SKM-1 treated with dmso at 0.1 percent for 144 hours (cell line): Measurements from ENCODE around the gene DYNC1H1.

Experiments
- DNase-seq: peaks from one replicate; lab custom pipeline; 2025; ENCODE audit not compliant: unreplicated experiment; lab: John Stamatoyannopoulos, UW

DYNC1H1 gene

DNA sequence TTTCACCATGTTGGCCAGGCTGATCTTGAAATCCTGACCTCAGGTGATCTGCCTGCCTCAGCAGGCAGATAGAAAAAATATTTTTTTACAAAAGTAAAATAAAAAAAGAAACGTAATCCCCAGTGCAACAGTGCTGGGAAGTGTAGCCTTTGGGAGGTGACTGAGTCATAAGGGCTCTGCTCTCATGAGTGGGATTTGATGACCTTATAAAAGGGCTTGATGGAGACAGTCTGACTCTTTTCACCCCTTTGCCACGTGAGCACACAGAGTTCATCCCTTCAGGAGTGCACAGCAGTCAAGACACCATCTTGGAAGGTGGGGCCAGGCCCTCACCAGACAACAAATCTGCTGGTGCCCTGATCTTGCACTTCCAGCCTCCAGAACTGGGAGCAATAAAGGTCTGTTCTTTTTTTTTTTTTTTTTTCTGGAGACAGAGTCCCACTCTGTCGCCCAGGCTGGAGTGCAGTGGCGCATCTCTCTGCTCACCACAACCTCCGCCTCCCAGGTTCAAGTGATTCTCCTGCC, 24.7 kb upstream of the DYNC1H1 start:
- no peak for DNase-seq

DNA sequence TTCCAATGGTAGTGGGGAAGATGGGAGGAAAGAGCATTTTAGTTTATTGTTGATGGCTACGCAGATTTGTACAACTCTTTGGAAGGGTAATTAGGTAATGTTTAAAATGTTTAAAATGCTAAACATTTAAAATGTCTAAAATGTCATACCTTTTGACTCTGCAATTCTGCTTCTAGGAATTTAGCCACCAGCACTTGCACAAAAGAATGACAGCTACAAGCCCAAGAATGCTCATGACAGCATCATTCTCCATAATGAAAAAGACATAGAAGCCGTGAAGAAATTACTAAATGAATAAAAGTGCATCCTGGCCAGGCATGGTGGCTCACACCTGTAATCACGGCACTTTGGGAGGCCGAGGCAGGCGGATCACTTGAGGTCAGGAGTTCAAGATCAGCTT, 19.9 kb upstream of the DYNC1H1 start:
- DNase-seq, result no peak

GRCh38 chr14:101945171-101945570, 19.2 kb upstream of the DYNC1H1 start:
- no peak for DNase-seq

GRCh38 chr14:101947577-101947903, 16.8 kb upstream of the DYNC1H1 start:
- DNase-seq, result no peak

DNA sequence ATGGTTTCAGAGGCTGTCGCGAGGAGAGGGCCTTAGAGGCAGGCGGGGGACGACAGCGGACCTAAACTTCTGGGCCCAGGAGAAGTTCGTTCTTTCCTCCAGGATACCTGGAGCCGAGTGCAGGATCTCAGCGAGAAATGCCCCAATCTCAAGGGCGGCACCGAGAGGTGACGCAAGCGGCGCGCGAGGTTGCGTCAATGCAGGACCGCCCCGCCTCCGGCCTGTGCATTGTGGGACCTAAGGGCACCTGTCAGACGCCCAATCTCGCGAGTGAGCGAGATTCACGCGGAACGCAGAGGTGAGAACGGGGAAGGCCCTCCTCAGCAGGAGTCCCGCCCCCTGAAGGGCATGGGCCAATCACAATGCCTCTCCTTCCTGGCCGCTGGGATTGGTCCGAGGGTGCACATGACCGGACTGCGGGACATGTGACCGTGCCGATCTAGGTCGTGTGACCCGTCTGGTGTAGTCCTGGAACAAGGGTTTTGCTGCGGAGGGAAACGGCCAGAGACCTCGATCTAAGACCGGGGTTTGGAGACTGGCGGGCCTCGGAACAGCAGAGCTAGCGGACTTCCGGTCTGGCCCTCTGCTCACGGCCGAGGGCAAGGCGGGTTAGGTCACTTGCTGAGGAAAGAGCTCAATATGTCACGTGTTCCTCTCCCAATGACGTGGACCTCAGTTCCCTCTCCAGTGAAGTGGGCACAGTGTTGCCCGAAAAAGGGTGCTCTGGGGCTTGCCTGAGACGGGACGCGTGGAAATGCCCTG, 16.3 kb upstream of the DYNC1H1 start:
- peak; percentile 90 for DNase-seq

GRCh38 chr14:101948666-101949216, 15.6 kb upstream of the DYNC1H1 start:
- DNase-seq, result no peak

DNA sequence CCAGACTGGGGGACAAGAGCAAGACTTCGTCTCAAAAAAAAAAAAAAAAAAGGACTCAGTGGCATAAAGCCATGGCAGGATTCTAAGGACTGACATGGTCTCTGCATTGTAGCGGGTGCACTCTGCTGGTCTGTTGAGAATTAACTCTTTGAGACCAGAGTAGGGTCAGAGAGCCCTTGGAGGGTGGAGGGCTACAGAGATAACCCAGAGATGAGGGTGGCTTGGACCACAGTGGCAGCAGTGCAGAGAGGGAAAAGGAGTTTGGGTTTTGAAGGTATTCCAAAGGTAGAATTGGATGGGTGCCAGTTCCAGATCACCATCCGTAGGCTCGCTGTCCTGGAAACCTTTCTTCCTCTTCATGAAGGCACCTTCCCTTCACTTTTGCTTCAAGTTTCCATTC, 14.3 kb upstream of the DYNC1H1 start:
- DNase-seq, result no peak

DNA sequence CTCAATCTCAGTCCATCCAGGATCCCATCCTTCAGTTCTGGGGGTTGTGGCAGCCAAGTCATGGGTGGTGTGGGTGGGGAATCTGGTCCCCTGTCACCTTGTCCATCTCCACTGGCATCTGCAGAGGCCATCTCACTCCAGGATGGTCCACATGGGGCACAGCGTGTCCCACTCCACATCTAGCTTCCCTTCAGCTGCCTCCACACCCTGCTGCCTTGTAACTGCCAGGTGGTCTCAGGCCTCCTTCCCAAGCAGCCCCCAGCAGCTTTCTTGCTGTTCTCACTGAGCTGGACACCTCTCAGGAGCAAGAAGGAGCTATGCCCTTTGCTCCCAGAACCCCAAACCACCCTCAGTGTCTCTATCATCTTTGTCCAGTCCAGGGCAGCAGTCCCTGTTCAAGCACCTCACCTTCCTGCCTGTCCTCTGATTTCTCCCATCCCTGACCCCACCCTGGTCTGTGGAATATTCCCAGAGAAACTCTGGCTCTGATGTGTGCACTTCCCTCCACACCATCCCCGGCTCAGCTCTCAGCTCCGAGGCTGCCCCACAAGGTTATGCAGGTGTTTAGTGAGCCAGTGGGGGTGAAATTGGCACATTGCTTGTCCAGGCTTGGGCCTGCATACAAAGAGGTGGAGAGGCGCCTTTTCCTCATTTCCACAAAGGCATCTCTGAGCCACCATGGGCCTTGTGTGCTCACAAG, 13.7 kb upstream of the DYNC1H1 start:
- DNase-seq, result no peak

- no peak for DNase-seq
Observed at GRCh38 chr14:101953151-101953550, 11.2 kb upstream of the DYNC1H1 start.

- DNase-seq, result no peak
Observed at GRCh38 chr14:101954501-101954900, 9.9 kb upstream of the DYNC1H1 start.

- DNase-seq, result no peak
Observed at GRCh38 chr14:101955695-101956161, 8.6 kb upstream of the DYNC1H1 start.

DNA sequence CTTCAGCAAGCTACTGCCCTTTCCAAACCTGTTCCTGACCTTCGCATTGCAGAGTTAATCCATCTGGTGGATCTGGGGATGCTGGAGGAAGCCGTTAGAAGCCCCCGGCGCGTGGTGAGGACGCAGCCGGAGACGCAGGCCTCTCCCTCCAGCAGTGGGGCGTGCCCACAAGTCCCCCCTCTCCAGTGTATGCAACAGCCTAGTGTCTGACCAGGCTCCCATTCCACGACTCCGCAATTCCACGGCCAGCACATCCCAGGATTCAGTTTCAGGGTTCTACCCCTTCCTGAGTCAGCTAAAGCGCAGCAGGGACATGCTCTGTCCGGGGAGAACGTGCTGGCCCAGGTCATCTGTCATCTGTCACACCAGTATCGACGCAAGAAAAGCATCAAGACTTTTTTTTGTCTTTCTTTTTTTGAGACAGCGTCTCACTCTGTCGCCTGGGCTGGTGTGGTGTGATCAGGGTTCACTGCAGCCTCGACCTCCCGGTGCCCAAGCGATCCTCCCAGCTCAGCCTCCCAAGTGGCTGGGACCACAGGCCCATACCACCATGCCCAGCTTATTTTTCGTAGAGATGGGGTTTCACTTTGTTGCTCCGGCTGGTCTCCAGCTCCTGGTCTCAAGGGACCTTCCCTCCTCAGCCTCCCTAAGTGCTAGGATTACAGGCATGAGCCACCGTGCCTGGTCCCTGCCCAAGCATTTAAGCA, 8.0 kb upstream of the DYNC1H1 start:
- DNase-seq, result no peak

- DNase-seq, result no peak
Observed at GRCh38 chr14:101957406-101958234, 6.8 kb upstream of the DYNC1H1 start.

- no peak for DNase-seq
Observed at GRCh38 chr14:101958418-101959180, 5.8 kb upstream of the DYNC1H1 start.

- no peak for DNase-seq
Observed at GRCh38 chr14:101959277-101959676, 5.1 kb upstream of the DYNC1H1 start.

DNA sequence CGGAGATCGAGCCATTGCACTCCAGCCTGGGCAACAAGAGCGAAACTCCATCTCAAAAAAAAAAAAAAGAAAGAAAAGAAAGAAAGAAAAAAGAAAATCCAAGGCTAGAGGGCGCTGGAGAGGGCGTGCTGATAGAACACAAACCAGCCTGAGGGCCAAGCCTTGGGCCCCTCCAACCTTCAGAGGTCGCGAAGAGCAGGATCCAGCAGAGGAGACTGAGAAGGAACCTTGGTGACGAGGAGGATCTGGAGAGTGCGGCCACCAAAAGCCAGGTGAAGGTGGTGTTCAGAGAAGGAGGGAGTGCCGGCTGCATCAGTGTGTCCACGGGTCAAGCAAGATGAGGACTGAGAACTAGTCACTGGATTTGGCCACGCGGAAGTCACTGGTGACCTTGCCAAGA, 4.1 kb upstream of the DYNC1H1 start:
- DNase-seq, result no peak

GRCh38 chr14:101961011-101961721, 3.2 kb upstream of the DYNC1H1 start:
- peak; percentile 39 for DNase-seq

DNA sequence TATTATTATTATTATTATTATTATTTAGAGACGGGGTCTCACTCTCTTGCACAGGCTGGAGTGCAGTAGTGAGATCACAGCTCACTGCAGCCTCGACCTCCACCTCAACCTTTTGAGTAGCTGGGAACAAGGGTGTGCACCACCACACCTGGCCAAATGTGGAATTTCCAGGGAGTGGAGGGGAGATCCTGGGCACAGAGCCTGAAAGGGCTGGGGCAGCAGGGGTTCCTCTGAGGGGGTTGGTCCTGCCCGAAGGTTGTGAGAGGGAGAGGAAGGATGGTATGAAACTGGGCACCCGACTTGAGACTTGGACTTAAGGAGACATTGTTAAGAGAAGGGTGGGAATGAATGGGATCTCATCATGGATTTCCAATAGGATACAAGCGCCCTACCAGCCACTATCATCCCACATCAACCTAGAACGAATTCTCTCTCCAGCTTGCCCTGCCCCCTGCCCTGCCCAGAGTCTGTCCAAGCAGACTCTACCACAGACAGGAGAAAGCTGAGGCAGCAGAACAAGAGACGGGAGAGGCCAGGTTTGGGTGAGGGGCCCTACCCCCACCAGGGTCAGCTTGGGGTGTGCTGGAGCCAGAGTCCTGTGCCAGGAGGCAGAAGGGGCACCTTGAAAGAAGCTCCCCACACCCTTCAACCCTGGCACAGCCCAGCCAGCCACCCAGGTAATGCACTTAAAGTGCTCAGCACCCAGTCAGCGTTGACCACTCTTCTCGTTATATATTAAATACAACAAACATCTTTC, 2.4 kb upstream of the DYNC1H1 start:
- no peak for DNase-seq

DNA sequence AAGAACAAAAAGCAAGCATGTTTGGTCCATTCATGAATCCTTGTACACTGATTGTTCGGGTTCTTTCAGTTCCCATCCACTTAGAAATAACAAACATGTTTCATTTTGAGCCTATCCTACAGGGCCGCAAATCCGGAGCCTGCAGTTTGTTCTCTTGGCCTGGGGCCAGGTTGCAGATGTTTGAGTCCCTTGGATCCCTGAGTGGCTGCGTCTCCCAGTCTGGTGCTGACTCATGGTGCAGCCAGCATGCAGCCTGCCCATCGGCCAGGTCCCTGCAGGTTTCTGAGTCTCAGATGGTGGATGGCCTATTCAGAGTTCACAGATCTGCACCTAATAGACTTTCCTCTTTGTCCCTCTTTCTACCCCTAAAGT, 1.9 kb upstream of the DYNC1H1 start:
- no peak for DNase-seq
